ELF-1 (cell line): Measurements from ENCODE around the gene C17orf100.

Experiments
- DNase-seq: peaks from one replicate; pipeline ENCODE4 v3.0.0-alpha.2; 2016; ENCODE audit warnings: low read depth, low spot score

The C17orf100 gene

GRCh38 chr17:6669479-6670212 is 18.1 kb downstream of the C17orf100 start:
- no peak for DNase-seq

- no peak for DNase-seq
Observed at GRCh38 chr17:6670571-6670970, 19.0 kb downstream of the C17orf100 start.

- DNase-seq = no peak
Observed at GRCh38 chr17:6670999-6671398, 19.4 kb downstream of the C17orf100 start.

- DNase-seq = no peak
Observed at GRCh38 chr17:6671431-6671830, 19.9 kb downstream of the C17orf100 start.

GRCh38 chr17:6674586-6674985 is 23.0 kb downstream of the C17orf100 start:
- DNase-seq = no peak

- DNase-seq = no peak
Observed at GRCh38 chr17:6675201-6675825, 23.8 kb downstream of the C17orf100 start.

GRCh38 chr17:6676802-6677157 is 25.2 kb downstream of the C17orf100 start:
- no peak for DNase-seq

GRCh38 chr17:6677158-6677831 is 25.7 kb downstream of the C17orf100 start:
- peak; percentile 14 for DNase-seq

- no peak for DNase-seq
Observed at GRCh38 chr17:6677946-6678345, 26.4 kb downstream of the C17orf100 start.

GRCh38 chr17:6679241-6679640 is 27.7 kb downstream of the C17orf100 start:
- DNase-seq = no peak

- DNase-seq = no peak
Observed at GRCh38 chr17:6681176-6681575, 29.6 kb downstream of the C17orf100 start.

GRCh38 chr17:6681671-6682070 is 30.1 kb downstream of the C17orf100 start:
- no peak for DNase-seq

GRCh38 chr17:6682339-6682738 is 30.8 kb downstream of the C17orf100 start:
- DNase-seq = no peak

- no peak for DNase-seq
Observed at GRCh38 chr17:6683081-6683684, 31.6 kb downstream of the C17orf100 start.

- DNase-seq = no peak
Observed at GRCh38 chr17:6683730-6684459, 32.3 kb downstream of the C17orf100 start.

- peak; percentile 26 for DNase-seq
Observed at GRCh38 chr17:6684460-6684783, 32.9 kb downstream of the C17orf100 start.

GRCh38 chr17:6684881-6685767 is 33.6 kb downstream of the C17orf100 start:
- DNase-seq = no peak

- no peak for DNase-seq
Observed at GRCh38 chr17:6686026-6686425, 34.5 kb downstream of the C17orf100 start.

GRCh38 chr17:6688944-6689343 is 37.4 kb downstream of the C17orf100 start:
- no peak for DNase-seq

GRCh38 chr17:6690641-6691040 is 39.1 kb downstream of the C17orf100 start:
- no peak for DNase-seq

GRCh38 chr17:6691546-6691945 is 40.0 kb downstream of the C17orf100 start:
- DNase-seq = no peak
